D721Med (cell line): ENCODE data around the gene TMEM235.

Source experiments
- DNase-seq: peaks from one replicate; pipeline ENCODE4 v3.0.0; 2011; ENCODE audit warnings: low spot score; ENCODE audit not compliant: insufficient read length
- FAIRE-seq: peaks from 2 replicates; lab custom pipeline; 2011; peaks lifted over from hg19 to GRCh38; lab: Jason Lieb, UNC
- CTCF ChIP-seq: IDR thresholded peaks from 2 replicates; pipeline ENCODE4 v1.5.1; 2012; ENCODE audit warnings: mild to moderate bottlenecking, control low read depth; ENCODE audit not compliant: insufficient read depth; ENCODE audit errors: missing control alignments

The TMEM235 gene

GRCh38 chr17:78219396-78220150 lies 11.9 kb upstream of the TMEM235 start:
- FAIRE-seq (no peak), DNase-seq (no peak)
- no peak for TF ChIP-seq CTCF

GRCh38 chr17:78223061-78223460 lies 8.4 kb upstream of the TMEM235 start:
- TF ChIP-seq CTCF = no peak

GRCh38 chr17:78223765-78224164 lies 7.7 kb upstream of the TMEM235 start:
- no peak for TF ChIP-seq CTCF
- DNase-seq = no peak
- FAIRE-seq = no peak

More at GRCh38 chr17:78223061-78223460, 8.4 kb upstream of the TMEM235 start:
- no peak for DNase-seq
- no peak for FAIRE-seq

GRCh38 chr17:78224231-78225087 lies 7.0 kb upstream of the TMEM235 start:
- DNase-seq (no peak), FAIRE-seq (no peak)
- TF ChIP-seq CTCF = no peak

- FAIRE-seq (no peak), DNase-seq (no peak)
- TF ChIP-seq CTCF = no peak
Measured at GRCh38 chr17:78225088-78225865, 6.2 kb upstream of the TMEM235 start.

GRCh38 chr17:78226055-78226758 lies 5.2 kb upstream of the TMEM235 start:
- FAIRE-seq (no peak), DNase-seq (no peak)
- no peak for TF ChIP-seq CTCF
